HL-60 (cell line): ENCODE results near the gene ADGRA1.

Source experiments
- DNase-seq, 2 experiments: peaks; one replicate each; pipeline ENCODE4 v3.0.0-alpha.2; 2010 to 2020; ENCODE audit warnings: low read depth in 1 of 2, low spot score in 1 of 2
- H3K27ac ChIP-seq: fragments of 250-450 bp; sonication (Bioruptor Pico); replicated peaks from 2 replicates; pipeline ENCODE4 v1.5.1; 2020; ENCODE audit warnings: mild to moderate bottlenecking, moderate library complexity
- H3K27me3 ChIP-seq: fragments of 250-450 bp; sonication (Bioruptor Pico); 2 replicates; pipeline ENCODE4 v1.5.1; 2021; ENCODE audit warnings: mild to moderate bottlenecking, moderate library complexity; ENCODE audit not compliant: insufficient read depth, poor library complexity, severe bottlenecking
- H3K4me3 ChIP-seq: replicated peaks from 2 replicates; pipeline ENCODE4 v1.5.1; 2011; ENCODE audit warnings: mild to moderate bottlenecking, control low read depth, low read length; ENCODE audit not compliant: insufficient read depth
- CTCF ChIP-seq: IDR thresholded peaks from one replicate; pipeline ENCODE4 v1.5.1; 2011; ENCODE audit warnings: low read length, control low read depth, inconsistent platforms; ENCODE audit not compliant: insufficient read depth
- GABPA ChIP-seq: IDR thresholded peaks from 2 replicates; pipeline ENCODE4 v1.6.1; 2012; ENCODE audit warnings: low read depth
- POLR2AphosphoS5 ChIP-seq: IDR thresholded peaks from 2 replicates; pipeline ENCODE4 v1.6.1; 2012; ENCODE audit warnings: low read depth
- REST ChIP-seq: IDR thresholded peaks from 2 replicates; pipeline ENCODE4 v1.6.1; 2012; ENCODE audit warnings: low read depth; ENCODE audit not compliant: insufficient replicate concordance
- SPI1 ChIP-seq: IDR thresholded peaks from 2 replicates; pipeline ENCODE4 v1.6.1; 2012; ENCODE audit warnings: low read depth, mild to moderate bottlenecking, borderline replicate concordance

ADGRA1 gene

GRCh38 chr10:133114726-133115452 is 27.2 kb downstream of the ADGRA1 start:
- TF ChIP-seq REST = no peak
- no peak for TF ChIP-seq POLR2AphosphoS5
- TF ChIP-seq GABPA = no peak
- TF ChIP-seq SPI1 = no peak
- TF ChIP-seq CTCF = no peak
- Histone ChIP-seq H3K4me3 (no peak overlapping the region), H3K27ac (no peak overlapping the region), H3K27me3 (no peaks in the 10 kb centered on the region)
- DNase-seq = no peak

- Histone ChIP-seq H3K27me3 (no peaks in the 10 kb centered on the region), H3K4me3 (no peak overlapping the region), H3K27ac (no peak overlapping the region)
- TF ChIP-seq CTCF (no peak), GABPA (no peak), POLR2AphosphoS5 (no peak)
- no peak for DNase-seq
Measured at GRCh38 chr10:133115453-133115842, 27.7 kb downstream of the ADGRA1 start.

- H3K27me3 ChIP-seq = no peaks in the 10 kb centered on the region
- H3K27ac ChIP-seq = no peak overlapping the region
- no peak for TF ChIP-seq SPI1
- no peak for TF ChIP-seq POLR2AphosphoS5
- no peak for TF ChIP-seq CTCF
- TF ChIP-seq GABPA = no peak
- no peak for TF ChIP-seq REST
- no peak overlapping the region for H3K4me3 ChIP-seq
- no peak for DNase-seq
Measured at GRCh38 chr10:133115976-133116375, 28.3 kb downstream of the ADGRA1 start.

GRCh38 chr10:133116455-133116854 is 28.7 kb downstream of the ADGRA1 start:
- Histone ChIP-seq H3K27ac (no peak overlapping the region), H3K27me3 (no peaks in the 10 kb centered on the region), H3K4me3 (no peak overlapping the region)
- TF ChIP-seq REST = no peak
- TF ChIP-seq SPI1 = no peak
- TF ChIP-seq POLR2AphosphoS5 = no peak
- no peak for DNase-seq
